Suprapubic skin (tissue), 4 donors: Measurements from ENCODE around the gene HECTD1.

ENCODE experiments used
- CTCF ChIP-seq, 2 donors: fragments of 200-600 bp in 1 of 2; fragments of 450-650 bp in 1 of 2; sonication (generic) in 1 of 2; IDR thresholded peaks; one replicate each; pipeline ENCODE4 v1.5.1; 2016 to 2019; ENCODE audit warnings: antibody characterized with exemption in 2 of 2, mild to moderate bottlenecking in 1 of 2, moderate library complexity in 1 of 2
- POLR2A ChIP-seq, 2 donors: fragments of 450-650 bp; IDR thresholded peaks; one replicate each; pipeline ENCODE4 v1.6.1; 2017; ENCODE audit warnings: antibody characterized with exemption in 2 of 2, mild to moderate bottlenecking in 2 of 2, moderate library complexity in 2 of 2
- POLR2AphosphoS5 ChIP-seq, 3 donors: sonication (generic); formaldehyde crosslinking; IDR thresholded peaks; one replicate each; pipeline ENCODE4 v1.6.1; 2017; ENCODE audit warnings: antibody characterized with exemption in 3 of 3

GRCh38 chr14:31223331-31223730 lies 15.7 kb upstream of the HECTD1 start:
- TF ChIP-seq CTCF (IDR thresholded peaks at IDR 0.05) (no peak), POLR2AphosphoS5 (IDR thresholded peaks at IDR 0.05) (no peak), POLR2A (IDR thresholded peaks at IDR 0.05) (no peak)
